Ectodermal cell (in vitro differentiated cells): ENCODE data around the gene ZNF587. TPM values are rescaled to one million over a fixed set of nuclear protein-coding genes. Genes with fewer than 3 reads are reported as not detected.
A peak's percentile ranks its signal among the peaks of the same experiment; 100 is the strongest.
"Not testable (repeated sequence)": the region's sequence is repeated elsewhere in the genome, so short reads cannot be mapped to it uniquely, and the experiment has no call there.

Source experiments
- H3K27ac ChIP-seq: 2 replicates; pipeline ENCODE4 v1.7.0; 2013; ENCODE audit warnings: mild to moderate bottlenecking, low read depth, low read length; ENCODE audit not compliant: insufficient read depth, poor library complexity, severe bottlenecking
- H3K27me3 ChIP-seq: 2 replicates; pipeline ENCODE4 v1.7.0; 2013; ENCODE audit warnings: mild to moderate bottlenecking, low read length; ENCODE audit not compliant: insufficient read depth, control insufficient read depth, poor library complexity, severe bottlenecking
- H3K36me3 ChIP-seq: one replicate; pipeline ENCODE4 v1.7.0; 2013; ENCODE audit warnings: low read length; ENCODE audit not compliant: control insufficient read depth, insufficient read depth
- H3K4me1 ChIP-seq: one replicate; pipeline ENCODE4 v1.7.0; 2013; ENCODE audit warnings: low read length; ENCODE audit not compliant: control insufficient read depth, insufficient read depth
- H3K4me3 ChIP-seq: 2 replicates; pipeline ENCODE4 v1.7.0; 2013; ENCODE audit warnings: low read depth, low read length, control low read depth; ENCODE audit not compliant: insufficient read depth
- H3K9me3 ChIP-seq: 2 replicates; pipeline ENCODE4 v1.7.0; 2013; ENCODE audit warnings: mild to moderate bottlenecking, low read length, moderate library complexity; ENCODE audit not compliant: control insufficient read depth
- WGBS, 2 experiments: methylation state at CpG; one replicate each; pipeline ENCODE4 v1.1.7; 2013; ENCODE audit warnings: missing lambda C conversion rate in 2 of 2; 5-methylcytosine and 5-hydroxymethylcytosine counted together
- polyA plus RNA-seq, 4 experiments: library from polyadenylated mRNA; stranded (reverse); fragments of 50-300 nt; gene quantifications; one replicate each; pipeline ENCODE4 v1.2.3, GENCODE V29; 2013

ZNF587 gene
- polyA plus RNA-seq (2013, experiment 1 of 4), result 47.5 TPM
- 54.4 TPM for polyA plus RNA-seq (2013, experiment 2 of 4)
- polyA plus RNA-seq (2013, experiment 3 of 4), result 31.3 TPM
- polyA plus RNA-seq (2013, experiment 4 of 4), result 39.0 TPM

- not testable (repeated sequence) for H3K36me3 ChIP-seq, H3K9me3 ChIP-seq, H3K27me3 ChIP-seq
- Histone ChIP-seq H3K4me1 (peaks cover 11% of the 10 kb centered on the region), H3K27ac (peak within 1 kb of the TSS; percentile 87), H3K4me3 (peak within 1 kb of the TSS; percentile 86)
- 1 to 2% methylated on average over 42 of the region's 42 CpGs for WGBS, 2 experiments
Observed at GRCh38 chr19:57849666-57850473, at the start of gene ZNF587. TSS of gene ZNF587 (plus strand) at chr19:57849859. CDS start at chr19:57850039, 180 bp downstream.

GRCh38 chr19:57800696-57801095 is 49.0 kb upstream of the ZNF587 start:
- peak overlapping the region; percentile 26 for H3K27ac ChIP-seq

GRCh38 chr19:57802269-57802668 is 47.4 kb upstream of the ZNF587 start:
- no peak overlapping the region for H3K4me3 ChIP-seq
- H3K36me3 ChIP-seq, result no peaks in the 10 kb centered on the region
- 66 to 67% methylated on average over 4 of the region's 4 CpGs for WGBS, 2 experiments
- peaks cover 18% of the 10 kb centered on the region for H3K4me1 ChIP-seq
- no peak overlapping the region for H3K27ac ChIP-seq
- H3K27me3 ChIP-seq, result no peaks in the 10 kb centered on the region
- no peaks in the 10 kb centered on the region for H3K9me3 ChIP-seq

More at GRCh38 chr19:57800696-57801095, 49.0 kb upstream of the ZNF587 start:
- H3K27me3 ChIP-seq, result no peaks in the 10 kb centered on the region
- no peak overlapping the region for H3K4me3 ChIP-seq
- WGBS, 2 experiments, result 77 to 79% methylated on average over 5 of the region's 5 CpGs
- peaks cover 18% of the 10 kb centered on the region for H3K4me1 ChIP-seq
- no peaks in the 10 kb centered on the region for H3K9me3 ChIP-seq
- H3K36me3 ChIP-seq, result no peaks in the 10 kb centered on the region

GRCh38 chr19:57803265-57803593 is 46.4 kb upstream of the ZNF587 start:
- Histone ChIP-seq H3K4me3 (peak overlapping the region; percentile 58), H3K9me3 (no peaks in the 10 kb centered on the region), H3K27me3 (no peaks in the 10 kb centered on the region), H3K27ac (peak overlapping the region; percentile 89), H3K36me3 (peaks cover 5% of the 10 kb centered on the region), H3K4me1 (peaks cover 18% of the 10 kb centered on the region)
- WGBS, 2 experiments, result 3 to 4% methylated on average over 6 of the region's 6 CpGs

GRCh38 chr19:57803594-57804325 is 45.9 kb upstream of the ZNF587 start:
- Histone ChIP-seq H3K27ac (peak overlapping the region; percentile 89), H3K4me3 (peak overlapping the region; percentile 58), H3K9me3 (no peaks in the 10 kb centered on the region), H3K36me3 (peaks cover 5% of the 10 kb centered on the region), H3K27me3 (no peaks in the 10 kb centered on the region), H3K4me1 (peaks cover 18% of the 10 kb centered on the region)
- 0% methylated on average over 18 of the region's 19 CpGs for WGBS, 2 experiments

- Histone ChIP-seq H3K4me3 (no peak overlapping the region), H3K4me1 (peaks cover 5% of the 10 kb centered on the region), H3K36me3 (peaks cover 5% of the 10 kb centered on the region), H3K27ac (no peak overlapping the region), H3K27me3 (no peaks in the 10 kb centered on the region), H3K9me3 (no peaks in the 10 kb centered on the region)
- WGBS, 2 experiments, result 88 to 98% methylated on average over 2 of the region's 2 CpGs
Observed at GRCh38 chr19:57807541-57807940, 42.1 kb upstream of the ZNF587 start.

- H3K9me3 ChIP-seq, H3K27ac ChIP-seq, H3K4me1 ChIP-seq, H3K4me3 ChIP-seq, H3K27me3 ChIP-seq, H3K36me3 ChIP-seq: not testable (repeated sequence)
- WGBS, 2 experiments, result 94 to 97% methylated on average over 15 to 17 of the region's 17 CpGs
Observed at GRCh38 chr19:57810410-57811295, 39.0 kb upstream of the ZNF587 start.

GRCh38 chr19:57812226-57812625 is 37.4 kb upstream of the ZNF587 start:
- 91 to 93% methylated on average over 3 of the region's 3 CpGs for WGBS, 2 experiments

GRCh38 chr19:57812975-57813820 is 36.5 kb upstream of the ZNF587 start:
- H3K4me3 ChIP-seq, result peak overlapping the region; percentile 71
- 94 to 96% methylated on average over 11 of the region's 13 CpGs for WGBS, 2 experiments
- H3K36me3 ChIP-seq, H3K4me1 ChIP-seq, H3K9me3 ChIP-seq, H3K27me3 ChIP-seq, H3K27ac ChIP-seq: not testable (repeated sequence)

More at GRCh38 chr19:57812226-57812625, 37.4 kb upstream of the ZNF587 start:
- H3K4me3 ChIP-seq, result no peak overlapping the region
- no peaks in the 10 kb centered on the region for H3K27me3 ChIP-seq
- H3K4me1 ChIP-seq, result peaks cover 4% of the 10 kb centered on the region
- peaks cover 5% of the 10 kb centered on the region for H3K36me3 ChIP-seq
- H3K27ac ChIP-seq, result no peak overlapping the region
- no peaks in the 10 kb centered on the region for H3K9me3 ChIP-seq
